GM06990 (cell line): ENCODE data around the gene COL4A6.

Experiments
- DNase-seq: peaks from one replicate; pipeline ENCODE4 v3.0.0-alpha.2; 2011; ENCODE audit not compliant: insufficient read length; ENCODE audit errors: extremely low read depth
- H3K27me3 ChIP-seq: replicated peaks from 2 replicates; pipeline ENCODE4 v1.6.0; 2011; ENCODE audit warnings: low read length; ENCODE audit not compliant: control insufficient read depth, insufficient read depth
- H3K36me3 ChIP-seq: 2 replicates; pipeline ENCODE4 v1.5.1; 2011; ENCODE audit warnings: low read length; ENCODE audit not compliant: control insufficient read depth, insufficient read depth
- H3K4me3 ChIP-seq: replicated peaks from 2 replicates; pipeline ENCODE4 v1.5.1; 2011; ENCODE audit warnings: low read depth, mild to moderate bottlenecking, control low read depth, low read length
- CTCF ChIP-seq: IDR thresholded peaks from 2 replicates; pipeline ENCODE4 v1.5.1; 2011; ENCODE audit warnings: low read length, control low read depth, mild to moderate bottlenecking, inconsistent platforms; ENCODE audit not compliant: insufficient read depth, poor library complexity, severe bottlenecking

COL4A6 gene

GRCh38 chrX:108138814-108139702 is 299.2 kb downstream of the COL4A6 start:
- DNase-seq = no peak
- Histone ChIP-seq H3K4me3 (no peak overlapping the region), H3K36me3 (no peaks in the 10 kb centered on the region), H3K27me3 (no peaks in the 10 kb centered on the region)
- peak; percentile 72 for TF ChIP-seq CTCF

GRCh38 chrX:108134724-108135123 is 303.5 kb downstream of the COL4A6 start:
- no peaks in the 10 kb centered on the region for H3K36me3 ChIP-seq
- TF ChIP-seq CTCF = peak; percentile 16
- no peak for DNase-seq
- H3K4me3 ChIP-seq = no peak overlapping the region
- no peaks in the 10 kb centered on the region for H3K27me3 ChIP-seq

GRCh38 chrX:108132876-108133275 is 305.3 kb downstream of the COL4A6 start:
- Histone ChIP-seq H3K36me3 (no peaks in the 10 kb centered on the region), H3K27me3 (no peaks in the 10 kb centered on the region), H3K4me3 (no peak overlapping the region)
- DNase-seq = no peak
- TF ChIP-seq CTCF = no peak

GRCh38 chrX:108132034-108132433 is 306.2 kb downstream of the COL4A6 start:
- Histone ChIP-seq H3K27me3 (no peaks in the 10 kb centered on the region), H3K36me3 (no peaks in the 10 kb centered on the region), H3K4me3 (no peak overlapping the region)
- no peak for DNase-seq
- TF ChIP-seq CTCF = no peak

GRCh38 chrX:108131471-108131870 is 306.8 kb downstream of the COL4A6 start:
- no peak for TF ChIP-seq CTCF
- no peaks in the 10 kb centered on the region for H3K36me3 ChIP-seq
- no peak for DNase-seq

More at GRCh38 chrX:108131471-108131870, 306.8 kb downstream of the COL4A6 start:
- no peaks in the 10 kb centered on the region for H3K27me3 ChIP-seq
- H3K4me3 ChIP-seq = no peak overlapping the region
